GM12872 (cell line): ENCODE measurements around the gene ACACA.

Source experiments
- TF ChIP-seq, protein P1 (sequence below): IDR thresholded peaks from 3 replicates; pipeline ENCODE4 v1.5.1; 2011; ENCODE audit warnings: low read depth, mild to moderate bottlenecking, low read length, moderate library complexity; ENCODE audit not compliant: insufficient read depth

ACACA gene

GRCh38 chr17:37067555-37068111 lies 339.0 kb downstream of the ACACA start:
- TF ChIP-seq, protein P1, sequence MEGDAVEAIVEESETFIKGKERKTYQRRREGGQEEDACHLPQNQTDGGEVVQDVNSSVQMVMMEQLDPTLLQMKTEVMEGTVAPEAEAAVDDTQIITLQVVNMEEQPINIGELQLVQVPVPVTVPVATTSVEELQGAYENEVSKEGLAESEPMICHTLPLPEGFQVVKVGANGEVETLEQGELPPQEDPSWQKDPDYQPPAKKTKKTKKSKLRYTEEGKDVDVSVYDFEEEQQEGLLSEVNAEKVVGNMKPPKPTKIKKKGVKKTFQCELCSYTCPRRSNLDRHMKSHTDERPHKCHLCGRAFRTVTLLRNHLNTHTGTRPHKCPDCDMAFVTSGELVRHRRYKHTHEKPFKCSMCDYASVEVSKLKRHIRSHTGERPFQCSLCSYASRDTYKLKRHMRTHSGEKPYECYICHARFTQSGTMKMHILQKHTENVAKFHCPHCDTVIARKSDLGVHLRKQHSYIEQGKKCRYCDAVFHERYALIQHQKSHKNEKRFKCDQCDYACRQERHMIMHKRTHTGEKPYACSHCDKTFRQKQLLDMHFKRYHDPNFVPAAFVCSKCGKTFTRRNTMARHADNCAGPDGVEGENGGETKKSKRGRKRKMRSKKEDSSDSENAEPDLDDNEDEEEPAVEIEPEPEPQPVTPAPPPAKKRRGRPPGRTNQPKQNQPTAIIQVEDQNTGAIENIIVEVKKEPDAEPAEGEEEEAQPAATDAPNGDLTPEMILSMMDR = no peak

DNA sequence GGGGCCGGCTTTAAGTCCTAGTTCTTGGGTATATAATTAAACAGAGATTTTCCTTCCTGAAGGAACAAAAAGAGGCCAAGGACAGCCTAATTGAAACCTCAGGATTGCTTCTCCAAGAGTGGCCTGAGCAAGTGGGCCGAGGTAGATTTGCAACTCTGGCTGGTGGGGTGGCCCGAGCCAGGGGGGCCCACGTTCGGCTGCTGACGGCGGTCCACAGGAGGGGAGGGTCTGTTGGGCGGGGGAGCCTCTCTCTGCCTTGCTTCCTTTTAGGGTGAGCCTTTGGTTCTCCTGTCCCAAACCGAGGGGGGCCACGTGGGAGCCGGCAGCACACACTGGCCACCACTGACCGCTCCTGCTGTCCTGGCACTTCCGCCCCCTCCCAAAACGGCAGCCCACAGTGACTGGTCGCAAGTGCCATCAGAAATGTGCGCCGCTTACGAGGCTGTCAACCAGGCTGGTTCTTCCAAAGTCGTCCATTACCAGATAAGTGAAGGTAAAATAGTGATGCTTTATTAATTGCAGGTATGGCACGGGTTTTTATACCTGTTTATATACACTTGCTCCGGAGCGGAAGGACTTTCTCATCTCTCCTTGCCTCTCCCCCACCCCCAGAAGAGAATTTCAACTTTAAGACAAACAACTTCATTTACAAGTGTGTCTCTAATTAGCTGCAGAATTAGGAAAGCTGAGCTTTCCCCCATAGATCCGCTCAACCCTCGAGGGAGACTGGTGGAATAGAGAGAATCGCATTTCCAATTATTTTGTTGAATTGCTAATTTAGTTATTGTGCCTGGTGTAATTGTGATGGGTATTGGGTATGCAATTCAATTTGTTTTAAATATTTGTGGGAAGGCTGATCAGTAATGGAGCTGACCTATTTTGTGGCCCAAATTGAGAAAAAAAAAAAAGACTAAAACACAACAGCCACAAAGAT lies 340.0 kb downstream of the ACACA start:
- TF ChIP-seq, protein P1 = no peak

- TF ChIP-seq, protein P1 = no peak
Observed at GRCh38 chr17:37065486-37066321, 340.9 kb downstream of the ACACA start.

- TF ChIP-seq, protein P1 = no peak
Observed at GRCh38 chr17:37064956-37065355, 341.7 kb downstream of the ACACA start.

GRCh38 chr17:37064206-37064605 lies 342.4 kb downstream of the ACACA start:
- TF ChIP-seq, protein P1 = no peak

- TF ChIP-seq, protein P1 = no peak
Observed at GRCh38 chr17:37062021-37062420, 344.6 kb downstream of the ACACA start.

GRCh38 chr17:37060928-37061327 lies 345.7 kb downstream of the ACACA start:
- TF ChIP-seq, protein P1 = no peak
